H1 (cell line): ENCODE results near the gene CRYBA4. TPM values are rescaled to one million over a fixed set of nuclear protein-coding genes. Genes with fewer than 3 reads are reported as not detected.

ENCODE experiments used
- ATF2 ChIP-seq: IDR thresholded peaks from 2 replicates; pipeline ENCODE4 v1.6.1; 2012; ENCODE audit warnings: low read length, inconsistent platforms
- BRCA1 ChIP-seq: IDR thresholded peaks from 2 replicates; pipeline ENCODE4 v1.6.1; 2012; ENCODE audit warnings: low read depth, low read length, improper control_type of control experiment
- CEBPB ChIP-seq: IDR thresholded peaks from 2 replicates; pipeline ENCODE4 v1.6.1; 2012; ENCODE audit warnings: low read depth, low read length
- CHD1 ChIP-seq: IDR thresholded peaks from 2 replicates; pipeline ENCODE4 v1.6.1; 2012; ENCODE audit warnings: low read depth, low read length, improper control_type of control experiment
- CREB1 ChIP-seq: IDR thresholded peaks from 2 replicates; pipeline ENCODE4 v1.6.1; 2012; ENCODE audit warnings: inconsistent platforms
- CTBP2 ChIP-seq: IDR thresholded peaks from 2 replicates; pipeline ENCODE4 v1.7.0; 2011; ENCODE audit warnings: borderline replicate concordance, mild to moderate bottlenecking, moderate library complexity, mixed read lengths, low read length; ENCODE audit not compliant: insufficient read depth, insufficient read length
- EGR1 ChIP-seq: IDR thresholded peaks from 2 replicates; pipeline ENCODE4 v1.6.1; 2011; ENCODE audit warnings: low read depth, low read length, borderline replicate concordance
- EZH2 ChIP-seq: fragments of 200-600 bp; sonication (generic); IDR thresholded peaks from 2 replicates; pipeline ENCODE4 v1.7.1; 2012; ENCODE audit warnings: low read depth, mild to moderate bottlenecking, moderate library complexity, low read length, inconsistent platforms; ENCODE audit not compliant: severe bottlenecking
- GABPA ChIP-seq: IDR thresholded peaks from 2 replicates; pipeline ENCODE4 v1.6.1; 2011; ENCODE audit warnings: mild to moderate bottlenecking, low read length, moderate library complexity, borderline replicate concordance; ENCODE audit not compliant: insufficient read depth
- GTF2F1 ChIP-seq: IDR thresholded peaks from 2 replicates; pipeline ENCODE4 v1.6.1; 2012; ENCODE audit warnings: low read depth, low read length, improper control_type of control experiment, borderline replicate concordance
- KDM1A ChIP-seq: fragments of 200-600, 300-600 bp; sonication (generic); IDR thresholded peaks from 2 replicates; pipeline ENCODE4 v1.7.1; 2016; ENCODE audit warnings: mild to moderate bottlenecking, low read length, borderline replicate concordance
- KDM4A ChIP-seq: IDR thresholded peaks from one replicate; pipeline ENCODE4 v1.7.1; 2012; ENCODE audit warnings: low read depth, mild to moderate bottlenecking, moderate library complexity, low read length, inconsistent platforms; ENCODE audit not compliant: severe bottlenecking
- MAFK ChIP-seq: IDR thresholded peaks from 2 replicates; pipeline ENCODE4 v1.6.1; 2012; ENCODE audit warnings: low read depth, mild to moderate bottlenecking, improper control_type of control experiment, low read length
- MAX ChIP-seq: IDR thresholded peaks from 2 replicates; pipeline ENCODE4 v1.6.1; 2012; ENCODE audit warnings: inconsistent platforms
- PHF8 ChIP-seq: fragments of 200-600 bp; sonication (generic); conservative IDR thresholded peaks from 2 replicates; pipeline ENCODE4 v1.7.1; 2012; ENCODE audit warnings: low read depth, mild to moderate bottlenecking, inconsistent platforms, low read length, moderate library complexity
- RAD21 ChIP-seq, 2 experiments: IDR thresholded peaks in 1 of 2; conservative IDR thresholded peaks in 1 of 2; 2 replicates each; pipeline ENCODE4 v1.6.1; 2011; ENCODE audit warnings: low read depth in 2 of 2, low read length in 2 of 2, improper control_type of control experiment in 1 of 2, inconsistent platforms in 1 of 2, mild to moderate bottlenecking in 1 of 2, moderate library complexity in 1 of 2
- RBBP5 ChIP-seq: IDR thresholded peaks from 2 replicates; pipeline ENCODE4 v1.7.1; 2012; ENCODE audit warnings: low read depth, mild to moderate bottlenecking, inconsistent platforms, low read length, moderate library complexity, borderline replicate concordance
- RFX5 ChIP-seq: IDR thresholded peaks from 2 replicates; pipeline ENCODE4 v1.6.1; 2011; ENCODE audit warnings: low read depth, low read length, improper control_type of control experiment, borderline replicate concordance
- SP1 ChIP-seq: IDR thresholded peaks from 2 replicates; pipeline ENCODE4 v1.6.1; 2011; ENCODE audit warnings: low read depth, low read length
- SP4 ChIP-seq: IDR thresholded peaks from 2 replicates; pipeline ENCODE4 v1.6.1; 2012; ENCODE audit warnings: low read length, inconsistent platforms
- USF2 ChIP-seq: IDR thresholded peaks from 2 replicates; pipeline ENCODE4 v1.6.1; 2011; ENCODE audit warnings: low read length, improper control_type of control experiment
- YY1 ChIP-seq: IDR thresholded peaks from 2 replicates; pipeline ENCODE4 v1.6.1; 2011; ENCODE audit warnings: low read depth, mild to moderate bottlenecking, low read length
- polyA plus RNA-seq, 7 experiments: library from polyadenylated mRNA; depleted of rRNA in 3 of 7; stranded (reverse) in 5 of 7; unstranded in 2 of 7; fragments of >200 nt in 5 of 7; fragments of 200-250 nt in 2 of 7; gene quantifications; 1 replicate in 5 of 7; 2 replicates in 1 of 7; 4 replicates in 1 of 7; pipeline versions ENCODE4 v1.2.1 to v1.2.3, GENCODE V29; 2011 to 2013; ENCODE audit warnings: missing spikeins in 2 of 7, mixed read lengths in 2 of 7
- total RNA-seq: library from RNA; stranded (reverse); fragmentation: NEBNext Ultra II Directional; extraction: Animal tissue kit (Norgen Biotek cat#: 25700); gene quantifications from 2 replicates; pipeline ENCODE4 v1.2.1, GENCODE V29; 2021

CRYBA4 gene
- total and polyA plus RNA-seq, 2 of the 8 experiments (the other 6 are each of a cell fraction or from before 2014, with no cell fraction given): 0.67 to 3.1 TPM

- 0 out of 2 replicates have a peak, but pooled peaks have one; percentile 9 for TF ChIP-seq CEBPB
- peak; percentile 70 for TF ChIP-seq CREB1
- peak; percentile 41; the same call in 1 of the 2 replicates for TF ChIP-seq SP1
- no peak for TF ChIP-seq EZH2
- TF ChIP-seq CTBP2: peak; percentile 95
- peak; percentile 8; the same call in 1 of the 2 replicates for TF ChIP-seq MAFK
- TF ChIP-seq MAX: peak; percentile 80
- no peak for TF ChIP-seq KDM4A
- no peak for TF ChIP-seq PHF8
- peak; percentile 26; the same call in 1 of the 2 replicates for TF ChIP-seq GABPA
- no peak for TF ChIP-seq CHD1
- peak in 1 of 2 experiments; percentile 11; a peak in 1 of 4 replicates for TF ChIP-seq RAD21 (IDR thresholded peaks at IDR 0.05 in 1 of 2, conservative IDR thresholded peaks at IDR 0.05 in 1 of 2; ENCODE audit: low read depth in 2 of 2, low read length in 2 of 2)
- peak; percentile 78; the same call in 1 of the 2 replicates for TF ChIP-seq KDM1A
- TF ChIP-seq GTF2F1: 0 out of 2 replicates have a peak, but pooled peaks have one; percentile 18
- TF ChIP-seq BRCA1: no peak
- TF ChIP-seq EGR1: no peak
- 0 out of 2 replicates have a peak, but pooled peaks have one; percentile 37 for TF ChIP-seq SP4
- peak; percentile 34; the same call in 1 of the 2 replicates for TF ChIP-seq RBBP5
- no peak for TF ChIP-seq ATF2
- peak; percentile 72; the same call in 1 of the 2 replicates for TF ChIP-seq YY1
- TF ChIP-seq RFX5: no peak
- no peak for TF ChIP-seq USF2
These were observed 26.3 kb downstream of the CRYBA4 start (continued) for GRCh38 chr22:26648011-26648497.
